ENCODE data around the gene MYL12B.

The MYL12B gene

DNA sequence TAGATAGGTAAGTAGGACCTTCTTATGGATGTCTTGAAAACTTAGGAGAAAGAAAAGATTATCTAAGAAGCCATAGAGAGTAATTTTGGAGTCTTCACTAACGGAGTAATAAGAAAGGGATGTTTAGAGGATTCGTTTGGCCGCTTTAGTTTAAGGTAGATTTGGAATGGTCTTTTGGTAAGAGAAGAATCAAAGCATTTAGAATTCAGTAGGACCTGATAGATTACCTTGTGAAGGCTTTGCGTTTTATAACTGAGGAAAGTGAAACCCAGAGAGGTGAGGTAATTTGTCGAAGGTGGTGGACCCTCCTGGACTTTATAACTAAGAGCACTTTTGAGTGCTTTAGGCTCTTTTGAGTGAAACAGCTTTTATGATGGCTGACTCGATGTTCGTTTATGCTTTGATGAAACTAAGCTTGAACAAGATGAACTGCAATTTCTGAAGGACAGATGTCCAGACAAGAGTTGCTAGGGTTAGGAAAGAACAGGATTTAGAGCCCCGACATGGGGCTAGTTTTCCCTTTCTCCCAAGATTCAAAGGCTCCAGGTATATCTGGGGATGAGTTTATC lies 1.3 kb downstream of the MYL12B start:
- Histone ChIP-seq H2AFZ (ENCODE audit: low read depth, low read length) (0 out of 2 replicates have a peak overlapping the region, but pooled peaks have one; percentile 87), H3K9ac (ENCODE audit: low read depth, low read length) (peak overlapping the region; percentile 93), H3K27ac (ENCODE audit: low read length) (peak overlapping the region; percentile 92), H3K4me1 (ENCODE audit: insufficient read depth, low read length) (peaks cover 55% of the 10 kb centered on the region), H3K4me2 (ENCODE audit: insufficient read depth, low read length) (peak overlapping the region; percentile 76), H3K9me3 (ENCODE audit: insufficient read depth, low read length, severe bottlenecking) (no peaks in the 10 kb centered on the region), H3K27me3 (ENCODE audit: insufficient read depth, low read length, poor library complexity) (no peaks in the 10 kb centered on the region), H3K79me2 (ENCODE audit: insufficient read depth, low read length) (peaks cover 83% of the 10 kb centered on the region), H3K36me3 (ENCODE audit: insufficient read depth, low read length) (peaks cover 11% of the 10 kb centered on the region), H4K20me1 (ENCODE audit: insufficient read depth, low read length) (peaks cover 54% of the 10 kb centered on the region), H3K4me3 (ENCODE audit: low read depth in 1 of 2, low read length in 2 of 2) (peak overlapping the region; percentile 69 to 95)
- DNase-seq: no peak
- no peak for ATAC-seq (ENCODE audit: insufficient read depth, low read depth)
- TF ChIP-seq, protein P1, sequence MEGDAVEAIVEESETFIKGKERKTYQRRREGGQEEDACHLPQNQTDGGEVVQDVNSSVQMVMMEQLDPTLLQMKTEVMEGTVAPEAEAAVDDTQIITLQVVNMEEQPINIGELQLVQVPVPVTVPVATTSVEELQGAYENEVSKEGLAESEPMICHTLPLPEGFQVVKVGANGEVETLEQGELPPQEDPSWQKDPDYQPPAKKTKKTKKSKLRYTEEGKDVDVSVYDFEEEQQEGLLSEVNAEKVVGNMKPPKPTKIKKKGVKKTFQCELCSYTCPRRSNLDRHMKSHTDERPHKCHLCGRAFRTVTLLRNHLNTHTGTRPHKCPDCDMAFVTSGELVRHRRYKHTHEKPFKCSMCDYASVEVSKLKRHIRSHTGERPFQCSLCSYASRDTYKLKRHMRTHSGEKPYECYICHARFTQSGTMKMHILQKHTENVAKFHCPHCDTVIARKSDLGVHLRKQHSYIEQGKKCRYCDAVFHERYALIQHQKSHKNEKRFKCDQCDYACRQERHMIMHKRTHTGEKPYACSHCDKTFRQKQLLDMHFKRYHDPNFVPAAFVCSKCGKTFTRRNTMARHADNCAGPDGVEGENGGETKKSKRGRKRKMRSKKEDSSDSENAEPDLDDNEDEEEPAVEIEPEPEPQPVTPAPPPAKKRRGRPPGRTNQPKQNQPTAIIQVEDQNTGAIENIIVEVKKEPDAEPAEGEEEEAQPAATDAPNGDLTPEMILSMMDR (IDR thresholded peaks at IDR 0.05; ENCODE audit: borderline replicate concordance, extremely low read depth, low read length, poor library complexity, severe bottlenecking): no peak
- no peak for TF ChIP-seq EZH2 (IDR thresholded peaks at IDR 0.05; ENCODE audit: borderline replicate concordance, low read depth, low read length, severe bottlenecking)

DNA sequence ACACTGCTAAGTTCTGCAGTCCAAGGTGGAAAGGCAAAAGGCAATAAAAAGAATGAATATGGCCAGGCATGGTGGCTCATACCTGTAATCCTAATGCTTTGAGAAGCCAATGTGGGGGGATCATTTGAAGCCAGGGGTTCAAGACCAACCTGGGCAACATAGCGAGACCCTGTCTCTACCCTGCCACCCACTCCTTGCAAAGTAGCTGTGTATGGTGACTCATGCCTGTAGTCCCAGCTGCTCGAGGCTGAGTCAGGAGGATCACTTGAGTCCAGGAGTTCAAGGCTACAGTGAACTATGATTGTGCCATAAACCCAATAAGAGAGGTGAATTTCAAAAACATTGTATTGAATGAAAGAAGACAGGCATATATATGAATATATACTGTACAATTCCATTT lies 2.4 kb downstream of the MYL12B start:
- Histone ChIP-seq H3K27ac (ENCODE audit: low read length) (no peak overlapping the region), H3K4me2 (ENCODE audit: insufficient read depth, low read length) (peak overlapping the region; percentile 76), H3K9ac (ENCODE audit: low read depth, low read length) (no peak overlapping the region), H3K9me3 (ENCODE audit: insufficient read depth, low read length, severe bottlenecking) (no peaks in the 10 kb centered on the region), H3K4me3 (ENCODE audit: low read depth in 1 of 2, low read length in 2 of 2) (peak overlapping the region in 1 of 2 experiments; percentile 69; a peak in 1 of 4 replicates), H3K36me3 (ENCODE audit: insufficient read depth, low read length) (peaks cover 6% of the 10 kb centered on the region; the same call in 1 of the 2 replicates), H3K4me1 (ENCODE audit: insufficient read depth, low read length) (peaks cover 52% of the 10 kb centered on the region), H4K20me1 (ENCODE audit: insufficient read depth, low read length) (peaks cover 65% of the 10 kb centered on the region), H2AFZ (ENCODE audit: low read depth, low read length) (no peak overlapping the region), H3K79me2 (ENCODE audit: insufficient read depth, low read length) (peaks cover 95% of the 10 kb centered on the region), H3K27me3 (ENCODE audit: insufficient read depth, low read length, poor library complexity) (no peaks in the 10 kb centered on the region)
- TF ChIP-seq EZH2 (IDR thresholded peaks at IDR 0.05; ENCODE audit: borderline replicate concordance, low read depth, low read length, severe bottlenecking): no peak
- TF ChIP-seq, protein P1 (IDR thresholded peaks at IDR 0.05; ENCODE audit: borderline replicate concordance, extremely low read depth, low read length, poor library complexity, severe bottlenecking): no peak
- ATAC-seq (ENCODE audit: insufficient read depth, low read depth) (no peak), DNase-seq (no peak)

DNA sequence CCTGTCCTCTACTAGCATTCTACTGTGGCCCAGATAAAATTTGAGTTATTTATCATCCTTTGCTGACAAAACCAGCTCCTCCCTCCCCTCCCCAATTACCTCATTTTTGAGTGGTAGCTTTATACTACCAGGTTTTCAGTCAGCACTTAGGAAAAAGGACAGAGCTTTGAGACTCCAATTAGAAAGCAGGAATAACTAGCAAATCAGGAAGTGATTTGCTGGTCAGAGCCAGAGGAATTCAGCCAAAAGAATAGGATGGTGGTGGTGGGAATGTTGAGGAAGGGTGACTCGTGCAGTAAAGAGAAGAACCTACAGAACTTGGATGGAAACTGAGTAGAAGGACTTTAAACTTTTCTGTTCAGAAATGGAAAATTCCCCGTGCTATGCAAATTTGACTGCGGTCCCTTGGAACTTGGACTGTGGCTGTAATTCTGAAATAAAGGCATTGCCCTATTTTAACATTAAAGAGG lies 3.7 kb downstream of the MYL12B start:
- H3K4me1 ChIP-seq (ENCODE audit: insufficient read depth, low read length): peaks cover 40% of the 10 kb centered on the region
- peak overlapping the region; percentile 14 for H3K4me2 ChIP-seq (ENCODE audit: insufficient read depth, low read length)
- TF ChIP-seq, protein P1 (IDR thresholded peaks at IDR 0.05; ENCODE audit: borderline replicate concordance, extremely low read depth, low read length, poor library complexity, severe bottlenecking): no peak
- no peak for TF ChIP-seq EZH2 (IDR thresholded peaks at IDR 0.05; ENCODE audit: borderline replicate concordance, low read depth, low read length, severe bottlenecking)
- no peak overlapping the region for H3K27ac ChIP-seq (ENCODE audit: low read length)
- H3K36me3 ChIP-seq (ENCODE audit: insufficient read depth, low read length): peaks cover 6% of the 10 kb centered on the region; the same call in 1 of the 2 replicates
- no peak for ATAC-seq (ENCODE audit: insufficient read depth, low read depth)
- H3K79me2 ChIP-seq (ENCODE audit: insufficient read depth, low read length): peaks cover 100% of the 10 kb centered on the region
- peaks cover 72% of the 10 kb centered on the region for H4K20me1 ChIP-seq (ENCODE audit: insufficient read depth, low read length)
- H3K27me3 ChIP-seq (ENCODE audit: insufficient read depth, low read length, poor library complexity): no peaks in the 10 kb centered on the region
- no peaks in the 10 kb centered on the region for H3K9me3 ChIP-seq (ENCODE audit: insufficient read depth, low read length, severe bottlenecking)
- DNase-seq: no peak
- no peak overlapping the region for H2AFZ ChIP-seq (ENCODE audit: low read depth, low read length)
- no peak overlapping the region for H3K4me3 ChIP-seq (ENCODE audit: low read depth in 1 of 2, low read length in 2 of 2)
- H3K9ac ChIP-seq (ENCODE audit: low read depth, low read length): no peak overlapping the region; the same call in 1 of the 2 replicates
